HG03439 (cell line): ENCODE measurements around the gene MYO18A.

Source experiments
- ATAC-seq: cut with Tn5 transposase; IDR thresholded peaks from one replicate; pipeline ENCODE4 v1.9.1; 2021; ENCODE audit warnings: mild to moderate bottlenecking, moderate library complexity; ENCODE audit not compliant: unreplicated experiment

The MYO18A gene

GRCh38 chr17:29129731-29130130 lies 50.5 kb downstream of the MYO18A start:
- no peak for ATAC-seq

- ATAC-seq, result no peak
Measured at GRCh38 chr17:29127840-29128239, 52.4 kb downstream of the MYO18A start.

DNA sequence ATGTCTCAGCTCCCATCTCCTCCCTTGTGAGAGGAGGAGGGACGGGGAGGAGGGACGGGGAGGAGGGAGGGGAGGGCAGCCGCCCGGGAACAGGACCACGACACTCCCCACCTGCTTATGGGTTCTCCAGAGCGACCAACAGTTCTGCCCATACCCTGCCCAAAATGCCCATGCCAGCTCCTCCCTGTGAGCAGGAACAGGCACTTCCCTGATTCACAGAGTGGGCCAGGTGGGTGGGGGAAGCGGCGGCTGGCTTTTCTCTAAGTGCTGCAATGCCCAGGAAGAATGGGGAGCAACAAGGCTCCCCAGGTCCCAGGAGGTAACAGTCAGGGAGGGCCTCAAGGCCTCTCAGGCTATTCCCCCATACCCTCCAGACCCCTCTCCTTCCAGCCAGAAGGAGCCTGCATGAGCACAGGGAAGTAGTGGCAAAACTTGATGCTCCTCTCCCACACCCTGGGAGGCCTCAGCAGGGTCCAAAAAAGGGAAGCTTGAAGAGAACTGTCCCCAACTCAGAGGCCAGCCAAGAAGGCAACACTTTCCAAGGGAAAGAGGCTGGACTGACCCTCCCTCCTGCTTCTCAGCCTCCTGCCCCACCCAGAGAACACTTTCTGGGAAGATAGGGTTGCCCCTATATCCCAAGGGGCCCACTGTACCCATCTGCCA lies 53.8 kb downstream of the MYO18A start:
- no peak for ATAC-seq

- ATAC-seq, result no peak
Measured at GRCh38 chr17:29125651-29126050, 54.5 kb downstream of the MYO18A start.

- ATAC-seq, result no peak
Measured at GRCh38 chr17:29124925-29125273, 55.3 kb downstream of the MYO18A start.

DNA sequence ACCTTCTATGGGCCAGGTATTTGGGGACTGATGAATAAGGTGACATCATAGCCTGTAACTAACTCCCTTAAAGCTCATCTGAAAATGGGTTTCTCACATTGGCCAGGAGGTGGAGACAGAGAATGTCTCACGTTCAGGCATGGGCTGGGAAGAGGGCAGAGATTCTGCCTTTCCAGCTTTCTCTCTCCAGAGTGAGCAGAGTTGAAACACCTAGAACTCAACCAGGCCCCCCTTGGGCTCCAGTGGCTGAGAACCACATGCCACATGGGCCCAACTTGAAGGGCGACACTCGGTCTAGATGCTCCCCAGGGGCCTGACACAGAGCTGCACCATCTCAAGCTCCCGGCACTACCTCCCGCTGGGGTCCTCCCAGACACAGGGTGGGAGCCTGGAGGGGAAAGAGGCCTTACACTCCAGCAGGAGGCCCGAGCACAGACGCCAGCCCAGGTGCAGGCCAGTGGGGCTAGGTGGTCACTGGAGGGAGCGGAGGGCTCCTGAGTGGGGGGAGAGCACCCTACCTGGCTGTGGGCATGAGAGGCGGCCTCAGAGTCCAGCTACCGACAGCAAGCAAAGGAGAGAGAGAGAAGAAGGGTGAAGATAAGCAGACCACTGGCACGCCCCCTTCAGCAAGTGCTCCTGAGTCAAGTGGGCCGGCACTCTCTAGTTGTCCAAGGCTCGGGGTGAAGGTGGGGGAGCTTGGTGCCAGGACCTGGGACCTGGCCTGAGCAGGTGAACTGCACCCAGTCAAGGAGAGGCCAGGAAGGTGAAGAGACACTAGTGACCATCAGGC lies 55.9 kb downstream of the MYO18A start:
- ATAC-seq, result no peak

DNA sequence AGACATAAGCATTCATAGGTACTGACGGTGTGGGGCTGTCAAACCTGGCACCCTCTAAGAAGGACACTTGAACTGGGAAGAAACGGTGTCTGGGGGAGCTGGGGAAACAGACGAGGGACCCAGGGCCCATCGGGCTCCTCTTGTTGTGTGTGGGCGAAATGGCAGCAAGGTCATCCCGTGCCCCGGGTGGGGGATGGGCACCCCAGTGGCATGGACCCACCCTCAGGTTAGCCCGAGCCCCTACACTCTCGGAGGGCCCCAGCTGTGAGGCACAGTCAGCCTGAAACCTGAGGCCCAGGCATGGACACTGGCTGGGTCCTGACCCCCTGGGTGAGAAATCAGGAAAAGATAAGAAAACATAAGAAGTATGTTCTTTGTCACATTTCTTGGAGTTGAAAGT lies 57.1 kb downstream of the MYO18A start:
- no peak for ATAC-seq

- ATAC-seq, result no peak
Measured at GRCh38 chr17:29121442-29121841, 58.8 kb downstream of the MYO18A start.

- no peak for ATAC-seq
Measured at GRCh38 chr17:29120433-29120832, 59.8 kb downstream of the MYO18A start.

- ATAC-seq, result no peak
Measured at GRCh38 chr17:29119265-29119664, 60.9 kb downstream of the MYO18A start.

DNA sequence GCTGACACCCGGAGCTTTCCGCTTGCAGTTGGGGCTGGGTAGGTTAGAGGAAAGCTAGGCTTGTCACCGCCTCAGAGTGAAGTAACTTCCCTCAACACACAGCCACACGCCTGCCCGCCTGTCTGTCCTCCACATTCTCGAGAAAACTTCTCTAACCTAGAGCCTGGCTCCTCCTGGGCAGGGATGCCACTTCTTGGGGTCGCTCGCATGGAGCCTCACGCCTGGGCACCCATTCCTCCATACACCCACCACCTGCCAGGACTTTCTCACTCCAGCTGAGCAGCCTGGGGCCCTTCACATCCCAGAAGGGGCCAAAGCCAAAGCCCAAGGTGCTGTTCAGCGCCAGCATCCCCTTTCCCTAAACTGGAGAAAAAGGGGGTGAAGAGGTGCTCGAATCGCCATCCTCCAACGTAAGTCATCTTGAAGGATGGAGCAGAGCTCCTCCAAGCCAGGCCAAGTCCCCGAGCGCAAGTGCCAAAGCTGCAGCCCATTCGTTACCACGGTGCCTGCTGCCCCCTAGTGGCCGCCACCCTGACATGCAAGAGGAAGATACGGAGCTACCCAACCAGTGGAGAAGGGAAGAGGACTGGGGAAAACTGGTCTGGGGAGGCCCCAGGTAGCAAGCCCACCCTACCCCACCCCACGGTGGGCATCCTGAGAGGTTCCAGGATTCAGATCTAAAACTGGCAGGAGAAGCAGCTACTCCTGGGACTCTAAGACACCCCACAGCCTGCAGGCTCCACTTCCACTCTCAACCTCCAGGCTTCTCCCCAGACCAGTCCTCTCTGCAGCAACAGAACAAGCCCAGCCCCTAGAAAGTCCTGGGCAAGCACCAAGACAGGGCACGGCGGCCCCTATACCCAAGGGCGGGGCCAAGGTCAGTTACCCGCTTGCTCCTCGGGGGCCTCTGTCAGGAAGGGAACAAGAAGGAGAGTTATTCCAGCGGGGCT lies 63.1 kb downstream of the MYO18A start:
- no peak for ATAC-seq

- ATAC-seq, result no peak
Measured at GRCh38 chr17:29115961-29116803, 64.0 kb downstream of the MYO18A start.

GRCh38 chr17:29115435-29115834 lies 64.8 kb downstream of the MYO18A start:
- no peak for ATAC-seq

DNA sequence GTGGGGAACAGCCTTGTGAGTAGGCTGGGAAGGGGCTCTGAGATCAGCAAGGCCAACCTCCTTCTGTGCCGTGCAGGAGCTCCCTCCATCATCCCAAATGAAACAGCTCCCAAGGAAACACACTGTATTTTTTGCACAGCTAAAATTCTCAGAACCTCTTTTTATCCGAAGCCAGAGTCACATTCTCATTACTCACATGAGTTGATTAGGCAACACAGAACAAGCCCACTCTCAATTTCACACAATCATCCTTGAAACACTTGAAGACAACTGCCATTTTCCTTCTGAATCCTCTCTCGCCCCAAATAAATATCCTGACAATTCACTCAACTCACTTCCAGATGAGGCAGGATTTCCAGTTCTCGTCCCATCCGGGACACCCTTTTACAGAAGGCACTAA lies 66.1 kb downstream of the MYO18A start:
- no peak for ATAC-seq

DNA sequence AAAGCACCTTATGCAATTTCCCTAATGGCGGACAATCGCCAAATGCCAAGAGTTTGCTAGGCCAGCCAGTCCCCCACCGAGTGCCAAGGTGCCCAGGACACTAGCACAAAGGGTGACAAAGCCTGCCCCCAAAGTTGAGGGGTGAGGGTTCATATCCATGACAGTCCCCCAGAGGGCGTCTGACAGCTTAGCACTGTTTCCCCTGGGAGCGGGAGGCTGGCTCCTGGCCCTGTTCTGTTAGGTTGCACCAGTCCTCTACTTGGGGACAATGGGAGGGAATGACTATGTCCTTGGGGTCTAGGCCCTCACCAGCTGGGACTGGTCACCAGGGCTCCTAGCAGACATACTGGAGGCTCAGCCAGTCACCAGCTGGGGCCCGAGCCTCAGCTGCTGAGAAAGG lies 66.9 kb downstream of the MYO18A start:
- ATAC-seq, result no peak

DNA sequence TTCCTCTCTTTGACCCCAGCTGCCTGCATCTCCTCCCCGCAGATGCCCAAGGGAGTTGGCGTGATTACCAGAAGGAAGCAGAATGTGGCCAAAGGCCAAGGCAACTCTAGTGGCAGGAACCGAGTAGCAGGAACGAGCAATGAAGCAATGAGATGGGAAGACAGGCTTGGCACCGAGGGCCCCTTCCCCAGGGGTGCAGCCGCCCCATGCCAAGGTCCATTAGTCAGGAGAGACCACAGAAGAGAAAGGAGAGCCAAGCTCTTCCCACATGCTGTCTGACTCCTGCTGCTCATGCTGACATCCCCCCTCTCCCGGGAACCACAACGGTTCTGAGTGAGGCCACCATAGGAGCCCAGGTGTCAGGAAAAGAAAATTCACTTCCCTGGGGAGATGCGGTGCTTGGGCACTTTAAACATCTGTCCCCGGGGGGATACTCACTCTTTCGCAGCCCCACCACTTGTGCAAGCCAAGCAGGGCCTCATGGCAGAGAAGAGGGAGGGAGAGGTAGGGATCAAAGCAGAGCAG lies 67.4 kb downstream of the MYO18A start:
- ATAC-seq, result no peak

DNA sequence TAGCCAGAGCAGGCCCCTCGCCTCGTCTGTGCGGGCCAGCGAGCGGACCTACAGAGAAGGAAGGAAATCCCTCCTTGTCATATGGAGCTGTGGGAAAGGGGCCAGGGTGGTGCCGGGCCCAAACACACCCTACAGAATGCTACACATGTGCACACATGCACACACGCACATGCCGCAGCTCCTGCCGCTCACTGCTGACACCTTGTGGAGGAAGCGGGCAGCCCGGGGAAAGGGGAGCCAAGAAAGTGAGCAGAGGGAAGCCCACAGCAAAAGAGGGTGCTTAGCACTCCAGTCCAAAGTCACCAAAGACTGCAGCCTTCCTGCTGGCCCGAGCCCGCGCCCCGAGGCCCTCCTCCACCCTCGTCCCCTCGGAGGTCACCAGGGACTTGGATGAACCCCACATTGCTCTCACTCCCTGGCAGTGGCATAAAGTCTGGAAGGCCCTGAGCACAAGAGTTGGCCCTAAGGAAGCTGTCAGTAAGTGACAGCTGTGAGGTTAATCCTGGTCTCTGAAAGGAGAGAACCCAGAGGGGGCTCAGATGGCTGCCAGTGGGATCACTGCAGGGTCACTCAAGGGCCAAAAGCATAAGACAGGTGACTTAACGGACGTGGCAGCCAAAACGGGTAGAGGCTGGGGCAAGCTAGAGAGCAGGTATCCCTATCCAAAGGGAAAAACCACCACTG lies 68.2 kb downstream of the MYO18A start:
- ATAC-seq, result no peak

DNA sequence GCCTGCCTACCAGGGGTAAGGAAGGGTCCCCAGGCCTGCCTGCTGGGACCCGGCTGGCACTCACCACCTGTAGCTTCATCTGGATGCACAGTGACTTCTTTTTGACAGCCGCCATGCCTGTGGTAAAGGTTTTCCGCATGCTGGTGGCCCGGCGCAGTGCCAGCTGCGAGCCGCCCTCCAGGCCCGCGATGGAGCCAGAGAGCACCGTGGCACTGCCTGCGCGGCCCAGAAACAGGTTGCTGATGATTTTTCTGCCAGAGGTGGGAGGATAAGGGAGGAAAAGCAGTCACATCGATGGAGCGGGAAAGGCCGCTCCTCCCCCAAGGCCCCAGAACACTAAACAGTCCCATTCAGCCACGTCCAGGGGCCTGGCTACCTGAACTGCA lies 69.8 kb downstream of the MYO18A start:
- no peak for ATAC-seq

GRCh38 chr17:29109477-29110371 lies 70.5 kb downstream of the MYO18A start:
- no peak for ATAC-seq
